MCF 10A (cell line): ENCODE data around the gene ADO. TPM values are rescaled to one million over a fixed set of nuclear protein-coding genes. Genes with fewer than 3 reads are reported as not detected.

Source experiments
- BruUV-seq: library from RNA; stranded (reverse); fragments of 400-500 nt; replicated peaks from 2 replicates; lab custom pipeline; 2021; lab: Mats Ljungman, UMichigan
- CTCF ChIA-PET: fragments of 300-600 bp; sonication (Branson Sonifier 250); formaldehyde crosslinking; extraction: SDS; loops from one replicate; lab custom pipeline; 2021; ENCODE audit warnings: antibody characterized with exemption, inconsistent platforms; lab: Yijun Ruan, JAX
- POLR2A ChIA-PET: fragments of 300-600, 350-650 bp; sonication (Branson Sonifier 250); formaldehyde crosslinking; extraction: SDS; loops from one replicate; lab custom pipeline; 2020; ENCODE audit warnings: antibody characterized with exemption, inconsistent platforms; lab: Yijun Ruan, JAX
- DNase-seq: peaks from one replicate; pipeline ENCODE4 v3.0.0-alpha.2; 2018; ENCODE audit not compliant: unreplicated experiment
- H3K27ac Mint-ChIP-seq: one replicate; pipeline ENCODE4 v1.8.0; 2022; ENCODE audit warnings: mild to moderate bottlenecking, low read depth, mixed read lengths; ENCODE audit not compliant: unreplicated experiment
- H3K27me3 Mint-ChIP-seq: one replicate; pipeline ENCODE4 v1.8.0; 2022; ENCODE audit warnings: mixed read lengths; ENCODE audit not compliant: insufficient read depth, unreplicated experiment
- H3K36me3 Mint-ChIP-seq: one replicate; pipeline ENCODE4 v1.8.0; 2022; ENCODE audit warnings: mild to moderate bottlenecking, moderate library complexity, mixed read lengths; ENCODE audit not compliant: insufficient read depth, unreplicated experiment
- H3K4me1 Mint-ChIP-seq: one replicate; pipeline ENCODE4 v1.8.0; 2022; ENCODE audit warnings: mixed read lengths; ENCODE audit not compliant: insufficient read depth, unreplicated experiment
- H3K4me3 Mint-ChIP-seq: one replicate; pipeline ENCODE4 v1.8.0; 2022; ENCODE audit warnings: mild to moderate bottlenecking, moderate library complexity, mixed read lengths; ENCODE audit not compliant: unreplicated experiment
- H3K9me3 Mint-ChIP-seq: one replicate; pipeline ENCODE4 v1.8.0; 2022; ENCODE audit warnings: mixed read lengths; ENCODE audit not compliant: unreplicated experiment
- intact Hi-C: fragments of 100-400 bp; cut with micrococcal nuclease; formaldehyde crosslinking; loops from 2 replicates; pipeline ENCODE4 v1.14.1; 2022
- total RNA-seq: library from RNA; stranded (reverse); gene quantifications from 2 replicates; pipeline ENCODE4 v1.2.3, GENCODE V29; 2022
- TF ChIP-seq, protein P1 (sequence below): fragments of 200-600 bp; IDR thresholded peaks from one replicate; pipeline ENCODE4 v1.8.0; 2022; ENCODE audit warnings: antibody characterized with exemption, mild to moderate bottlenecking; ENCODE audit not compliant: unreplicated experiment

Gene ADO
- total RNA-seq, 1 experiment from 2014 or later, result 24.3 TPM

DNA sequence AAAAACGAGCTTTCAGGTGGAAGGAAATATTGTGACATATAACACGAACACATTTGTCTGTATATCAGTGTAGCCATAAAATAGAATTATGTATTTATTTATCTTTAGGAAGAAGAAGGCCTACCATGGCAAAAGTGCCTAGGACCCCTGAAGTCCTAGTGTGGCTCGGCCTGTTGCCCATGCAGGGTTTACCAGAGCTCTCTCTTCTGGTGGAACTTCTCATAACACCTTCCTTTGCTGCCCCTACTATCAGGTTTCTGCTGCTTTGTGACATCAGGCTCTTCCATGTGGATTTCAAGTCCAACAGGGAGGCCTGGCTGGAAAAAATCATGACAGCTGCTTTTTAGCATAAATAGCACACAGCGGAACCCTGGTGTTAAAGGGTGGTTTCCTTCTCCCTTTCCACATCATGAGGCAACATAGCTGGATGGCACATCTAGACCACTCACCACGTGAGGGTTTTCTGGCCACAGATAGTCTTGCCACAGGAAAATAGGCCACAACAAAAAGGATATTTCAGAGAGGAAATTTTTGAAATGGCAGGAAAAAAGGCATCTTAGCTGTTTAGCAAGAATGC, 44.8 kb upstream of the ADO start:
- intact Hi-C loops, result no loop called here

DNA sequence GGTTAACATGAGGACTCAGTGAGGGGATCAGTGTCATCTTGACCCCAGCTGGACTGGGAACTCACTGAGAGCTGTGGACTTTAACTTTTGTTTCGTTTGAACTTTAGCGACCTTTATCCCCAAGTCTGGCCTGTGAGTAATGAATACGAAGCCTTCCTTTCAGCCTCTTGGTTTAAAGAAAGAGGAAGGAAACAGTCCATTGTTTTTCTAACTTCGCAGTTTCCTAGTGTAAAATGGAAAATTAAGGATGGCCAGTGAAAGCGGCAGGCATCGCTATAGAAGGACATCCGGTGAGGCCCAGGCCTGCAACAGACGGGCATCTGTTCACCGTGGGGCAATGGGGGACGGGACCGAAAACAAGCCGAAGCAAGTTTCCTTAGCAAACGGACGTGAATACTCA, 44.1 kb upstream of the ADO start:
- Mint-ChIP-seq H3K9me3 (no peaks in the 10 kb centered on the region), H3K27me3 (peaks cover 6% of the 10 kb centered on the region), H3K36me3 (no peaks in the 10 kb centered on the region), H3K27ac (no peak overlapping the region), H3K4me3 (no peak overlapping the region), H3K4me1 (no peaks in the 10 kb centered on the region)
- TF ChIP-seq, protein P1, sequence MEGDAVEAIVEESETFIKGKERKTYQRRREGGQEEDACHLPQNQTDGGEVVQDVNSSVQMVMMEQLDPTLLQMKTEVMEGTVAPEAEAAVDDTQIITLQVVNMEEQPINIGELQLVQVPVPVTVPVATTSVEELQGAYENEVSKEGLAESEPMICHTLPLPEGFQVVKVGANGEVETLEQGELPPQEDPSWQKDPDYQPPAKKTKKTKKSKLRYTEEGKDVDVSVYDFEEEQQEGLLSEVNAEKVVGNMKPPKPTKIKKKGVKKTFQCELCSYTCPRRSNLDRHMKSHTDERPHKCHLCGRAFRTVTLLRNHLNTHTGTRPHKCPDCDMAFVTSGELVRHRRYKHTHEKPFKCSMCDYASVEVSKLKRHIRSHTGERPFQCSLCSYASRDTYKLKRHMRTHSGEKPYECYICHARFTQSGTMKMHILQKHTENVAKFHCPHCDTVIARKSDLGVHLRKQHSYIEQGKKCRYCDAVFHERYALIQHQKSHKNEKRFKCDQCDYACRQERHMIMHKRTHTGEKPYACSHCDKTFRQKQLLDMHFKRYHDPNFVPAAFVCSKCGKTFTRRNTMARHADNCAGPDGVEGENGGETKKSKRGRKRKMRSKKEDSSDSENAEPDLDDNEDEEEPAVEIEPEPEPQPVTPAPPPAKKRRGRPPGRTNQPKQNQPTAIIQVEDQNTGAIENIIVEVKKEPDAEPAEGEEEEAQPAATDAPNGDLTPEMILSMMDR, result no peak
- no TSS peak for BruUV-seq
- CTCF ChIA-PET, result interaction anchor here (0.5 to 0.6 kb wide), 3 partner anchors 140 to 1129 kb away, joined by 3 read pairs; no protein-coding TSS in a partner anchor
- no peak for DNase-seq
- intact Hi-C loops, result no loop called here
- POLR2A ChIA-PET, result interaction anchor here (0.6 to 1.1 kb wide), 2 partner anchors 17 to 859 kb away, joined by 3 to 4 read pairs; partner anchors contain the start of gene ARID5B

More for the DNA sequence above, 44.8 kb upstream of the ADO start:
- POLR2A ChIA-PET, result interaction anchor here (1.1 kb wide), 1 partner anchor 17 kb away, joined by 4 read pairs; no protein-coding TSS in a partner anchor
- H3K27ac Mint-ChIP-seq, result no peak overlapping the region
- no peak for DNase-seq
- H3K4me3 Mint-ChIP-seq, result no peak overlapping the region
- TF ChIP-seq, protein P1, result no peak
- H3K27me3 Mint-ChIP-seq, result peaks cover 13% of the 10 kb centered on the region
- BruUV-seq, result no TSS peak
- H3K4me1 Mint-ChIP-seq, result no peaks in the 10 kb centered on the region
- no peaks in the 10 kb centered on the region for H3K9me3 Mint-ChIP-seq
- CTCF ChIA-PET, result interaction anchor here (0.6 kb wide), 2 partner anchors 131 to 141 kb away, joined by 3 read pairs; no protein-coding TSS in a partner anchor
- H3K36me3 Mint-ChIP-seq, result no peaks in the 10 kb centered on the region

DNA sequence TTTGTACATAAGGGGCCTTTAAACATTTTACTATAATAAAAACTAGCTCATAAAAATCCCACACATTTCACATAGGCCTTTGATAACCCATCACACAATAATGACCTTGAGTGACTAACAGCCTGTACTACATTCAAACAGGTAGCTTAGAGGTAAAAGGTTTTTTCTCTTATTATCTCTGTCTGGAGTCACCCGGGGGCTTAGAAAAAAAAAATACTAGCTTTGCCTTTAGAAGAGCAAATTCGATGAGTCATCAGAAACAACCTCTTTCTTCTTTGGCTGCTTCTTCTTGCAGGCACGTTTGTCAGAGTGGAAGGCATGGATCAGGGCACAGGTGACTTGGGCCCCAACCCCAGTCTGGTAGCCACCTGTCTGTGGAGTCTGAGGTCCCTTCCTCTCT, 43.4 kb upstream of the ADO start:
- Mint-ChIP-seq H3K27me3 (no peaks in the 10 kb centered on the region), H3K36me3 (no peaks in the 10 kb centered on the region), H3K9me3 (no peaks in the 10 kb centered on the region), H3K4me1 (no peaks in the 10 kb centered on the region), H3K4me3 (no peak overlapping the region), H3K27ac (no peak overlapping the region)
- DNase-seq, result no peak
- TF ChIP-seq, protein P1, result no peak
- intact Hi-C loops, result no loop called here
- ChIA-PET CTCF (interaction anchor here (0.7 kb wide), 1 partner anchor 138 kb away, joined by 4 read pairs; no protein-coding TSS in a partner anchor), POLR2A (interaction anchor here (0.6 kb wide), 1 partner anchor 859 kb away, joined by 3 read pairs; the partner anchor contains the start of gene ARID5B)
- no TSS peak for BruUV-seq

DNA sequence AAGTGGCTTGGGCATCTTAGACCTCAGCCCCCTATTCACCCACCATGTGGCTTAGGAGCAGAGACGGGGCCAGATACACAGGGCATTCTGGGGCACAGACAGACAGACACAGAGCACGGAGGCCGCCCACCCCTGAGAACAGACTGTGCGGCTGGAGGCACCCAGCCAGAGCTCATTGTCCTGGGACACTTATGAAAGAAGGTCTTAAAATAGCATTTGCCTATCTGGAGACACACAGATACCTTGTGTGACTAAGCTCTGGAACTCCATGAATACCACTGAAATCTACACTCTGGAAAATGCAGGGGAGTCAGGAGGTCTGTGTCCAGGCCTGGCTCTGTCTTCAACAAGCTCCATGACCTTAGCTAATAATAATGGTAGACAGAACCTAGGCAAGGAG, 41.4 kb upstream of the ADO start:
- intact Hi-C loops, result no loop called here
- Mint-ChIP-seq H3K4me3 (no peak overlapping the region), H3K27me3 (no peaks in the 10 kb centered on the region), H3K9me3 (no peaks in the 10 kb centered on the region), H3K36me3 (no peaks in the 10 kb centered on the region), H3K4me1 (no peaks in the 10 kb centered on the region), H3K27ac (no peak overlapping the region)
- BruUV-seq, result no TSS peak
- no peak for DNase-seq
- TF ChIP-seq, protein P1, result no peak
- ChIA-PET POLR2A (interaction anchor here (0.7 kb wide), 1 partner anchor 123 kb away, joined by 3 read pairs; no protein-coding TSS in a partner anchor), CTCF (interaction anchor here (0.6 kb wide), 1 partner anchor 23 kb away, joined by 3 read pairs; no protein-coding TSS in a partner anchor)
